Heart right ventricle (tissue), 16 donors: ENCODE measurements around the gene CPNE4. TPM values are rescaled to one million over a fixed set of nuclear protein-coding genes. Genes with fewer than 3 reads are reported as not detected.

Experiments
- ATAC-seq, 8 donors: fragments of 200-7000 bp; cut with Tn5 transposase; one replicate each; pipeline ENCODE4 v1.9.1; 2020; ENCODE audit warnings: mild to moderate bottlenecking in 8 of 8, moderate library complexity in 8 of 8, moderate number of reproducible peaks in 1 of 8
- DNase-seq, 2 donors: peaks; one replicate each; pipeline ENCODE4 v3.0.0-alpha.2; 2020
- H3K27ac ChIP-seq, 10 donors: fragments of 200-600 bp; sonication (generic) in 2 of 10; one replicate each; pipeline versions ENCODE4 v1.5.0 to v1.8.0; 2020 to 2022; ENCODE audit warnings: mild to moderate bottlenecking in 3 of 10
- H3K27me3 ChIP-seq, 7 donors: fragments of 200-600 bp; one replicate each; pipeline ENCODE4 v1.8.0; 2021 to 2022; ENCODE audit warnings: mild to moderate bottlenecking in 2 of 7
- H3K36me3 ChIP-seq, 9 donors: fragments of 200-600 bp; sonication (generic) in 1 of 9; one replicate each; pipeline versions ENCODE4 v1.5.0 to v1.8.0; 2020 to 2022; ENCODE audit warnings: mild to moderate bottlenecking in 2 of 9
- H3K4me1 ChIP-seq, 9 donors: fragments of 200-600 bp; sonication (generic) in 1 of 9; one replicate each; pipeline versions ENCODE4 v1.5.0 to v1.8.0; 2020 to 2022; ENCODE audit warnings: mild to moderate bottlenecking in 4 of 9
- H3K4me3 ChIP-seq, 10 donors: fragments of 200-600 bp; sonication (generic) in 2 of 10; one replicate each; pipeline versions ENCODE4 v1.5.0 to v1.8.0; 2020 to 2022; ENCODE audit warnings: mild to moderate bottlenecking in 7 of 10, moderate library complexity in 2 of 10
- H3K9me3 ChIP-seq, 11 donors: fragments of 200-600 bp in 10 of 11; sonication (generic) in 2 of 11; one replicate each; pipeline versions ENCODE4 v1.5.0 to v1.8.0; 2013 to 2022; ENCODE audit warnings: mild to moderate bottlenecking in 2 of 11, control low read depth in 1 of 11, moderate library complexity in 1 of 11
- CTCF ChIP-seq, 9 donors: fragments of 200-600 bp; sonication (generic) in 2 of 9; IDR thresholded peaks; one replicate each; pipeline versions ENCODE4 v1.5.0 to v1.8.0; 2021 to 2022; ENCODE audit warnings: antibody characterized with exemption in 9 of 9, mild to moderate bottlenecking in 5 of 9, moderate library complexity in 1 of 9
- WGBS, 2 donors: extraction: QIAGEN DNeasy Blood & Tissue Kit; methylation state at CpG; one replicate each; pipeline ENCODE4 v1.1.7; 2013; ENCODE audit warnings: inconsistent platforms in 1 of 2; 5-methylcytosine and 5-hydroxymethylcytosine counted together
- intact Hi-C, 10 donors: fragments of 100-400 bp; cut with DNase I; formaldehyde crosslinking; loops; one replicate each; pipeline versions ENCODE4 v1.11.1 to v1.14.2; 2022
- polyA plus RNA-seq, 2 donors: library from polyadenylated mRNA; stranded (reverse); fragments of 200-250 nt; gene quantifications; one replicate each; pipeline ENCODE4 v1.2.3, GENCODE V29; 2013
- total RNA-seq, 10 donors: library from RNA; stranded (reverse); fragmentation: NEBNext Ultra II Directional in 3 of 10; extraction: Animal tissue kit (Norgen Biotek cat#: 25700) in 3 of 10; gene quantifications; one replicate each; pipeline versions ENCODE4 v1.2.1 to v1.2.4, GENCODE V29; 2021 to 2023
- donor health status: Arrhythmogenic right ventricular cardiomyopathy.
- donor health status: ischemic (EF 13 %, LVEDD 7.1; RV severe dilation, severe dysfunction).
- donor health status: healthy with polysubstance abuse.
- donor health status: DM: no; HTN: yes; CAD: no.
- donor health status: DM: no; HTN: no; CAD: no.
- donor health status: ischemic (EF 25% LVEDD 6.9; RV normal size, moderate dysfunction).
- donor health status: ischemic (EF 25% LVEDD 5.7; RV mildly dilated, moderate dysfunction).
- donor health status: healthy.
- donor health status: DM: yes; HTN: yes; CAD: no.
- donor health status: Ischemic cardiomyopathy.
- donor health status: ischemic (EF 35%, LVEDD 5.7; RV mildly dilated, moderate dysfunction).
- donor health status: nonischemic (EF 11% LVEDD 7.7; RV severe dilation, severe dysfunction).
- donor health status: DM: yes; HTN: yes; CAD: no.
- donor health status: PGD.
- donor health status: ischemic (EF 29% LVEDD 5.4; RV normal size, mild dysfunction).
- donor health status: nonischemic (EF 23%, LVEDD 6.1; RV moderate dilation, normal function).

CPNE4 gene
- total and polyA plus RNA-seq, 12 donors, result 1.5 to 116 (median 24.8) TPM

GRCh38 chr3:131812433-131812832 lies 222.4 kb downstream of the CPNE4 start:
- Histone ChIP-seq H3K4me3 (no peak overlapping the region), H3K27me3 (no peaks in the 10 kb centered on the region), H3K4me1 (peaks cover 0 to 6% (median 0%) of the 10 kb centered on the region in 9 donors), H3K27ac (no peak overlapping the region), H3K9me3 (no peaks in the 10 kb centered on the region), H3K36me3 (no peaks in the 10 kb centered on the region)
- no peak for TF ChIP-seq CTCF (IDR thresholded peaks at IDR 0.05)
- intact Hi-C loops, result no loop called here
- ATAC-seq, result no peak
- no peak for DNase-seq
- WGBS, 2 donors, result 86 to 92% methylated on average over 1 of the region's 1 CpG

- ATAC-seq, result no peak
- intact Hi-C loops, result no loop called here
- no peaks in the 10 kb centered on the region for H3K27me3 ChIP-seq
- H3K4me1 ChIP-seq, result peaks cover 0 to 6% (median 0%) of the 10 kb centered on the region in 9 donors
- no peak for TF ChIP-seq CTCF (IDR thresholded peaks at IDR 0.05)
- no peaks in the 10 kb centered on the region for H3K9me3 ChIP-seq
- WGBS, 2 donors, result 61 to 79% methylated on average over 2 of the region's 2 CpGs
- DNase-seq, result no peak
- H3K27ac ChIP-seq, result no peak overlapping the region
- H3K4me3 ChIP-seq, result no peak overlapping the region
- H3K36me3 ChIP-seq, result no peaks in the 10 kb centered on the region
Measured at GRCh38 chr3:131811481-131811880, 223.3 kb downstream of the CPNE4 start.

GRCh38 chr3:131807822-131808221 lies 227.0 kb downstream of the CPNE4 start:
- Histone ChIP-seq H3K4me3 (no peak overlapping the region), H3K27me3 (no peaks in the 10 kb centered on the region), H3K27ac (no peak overlapping the region), H3K9me3 (no peaks in the 10 kb centered on the region), H3K36me3 (no peaks in the 10 kb centered on the region), H3K4me1 (peaks cover 0 to 21% (median 0%) of the 10 kb centered on the region in 9 donors)
- intact Hi-C loops, result no loop called here
- WGBS, 2 donors, result 92 to 94% methylated on average over 3 of the region's 3 CpGs
- no peak for ATAC-seq
- TF ChIP-seq CTCF (IDR thresholded peaks at IDR 0.05), result no peak
- DNase-seq, result no peak

GRCh38 chr3:131806736-131807135 lies 228.1 kb downstream of the CPNE4 start:
- Histone ChIP-seq H3K4me3 (no peak overlapping the region), H3K27ac (no peak overlapping the region), H3K27me3 (no peaks in the 10 kb centered on the region), H3K4me1 (peaks cover 0 to 28% (median 0%) of the 10 kb centered on the region in 9 donors), H3K36me3 (no peaks in the 10 kb centered on the region), H3K9me3 (no peaks in the 10 kb centered on the region)
- no peak for TF ChIP-seq CTCF (IDR thresholded peaks at IDR 0.05)
- 60 to 74% methylated on average over 4 of the region's 4 CpGs for WGBS, 2 donors
- DNase-seq (no peak), ATAC-seq (no peak)
- intact Hi-C loops, result no loop called here
